Measurements from ENCODE around the gene RNASE13. TPM values are rescaled to one million over a fixed set of nuclear protein-coding genes. Genes with fewer than 3 reads are reported as not detected.
"Not testable (repeated sequence)": the region's sequence is repeated elsewhere in the genome, so short reads cannot be mapped to it uniquely, and the experiment has no call there.

Gene RNASE13
- polyA plus RNA-seq, 3 donors: 0.36 to 0.51 (median 0.38) TPM

DNA sequence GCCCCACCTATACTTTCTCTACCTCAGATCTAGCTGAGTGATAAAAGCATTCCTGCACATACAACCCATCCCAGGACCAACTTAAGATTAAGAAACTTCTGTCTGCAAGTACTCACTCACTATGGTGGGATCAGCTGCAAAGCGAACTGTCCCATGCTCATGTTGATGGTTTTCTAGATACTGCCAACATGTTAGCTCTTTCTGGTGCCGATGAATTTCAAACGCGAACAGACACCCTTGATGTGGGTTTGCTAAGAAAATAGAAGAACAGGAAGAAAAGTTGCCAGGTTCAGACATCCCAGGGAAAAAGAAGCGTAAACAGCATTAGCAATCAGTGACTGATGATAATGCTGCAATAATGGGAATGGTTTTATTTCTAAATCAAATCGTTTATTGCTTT is 37.0 kb downstream of the RNASE13 start:
- no peak for DNase-seq (ENCODE audit: low read depth in 3 of 3, low spot score in 2 of 3)

DNA sequence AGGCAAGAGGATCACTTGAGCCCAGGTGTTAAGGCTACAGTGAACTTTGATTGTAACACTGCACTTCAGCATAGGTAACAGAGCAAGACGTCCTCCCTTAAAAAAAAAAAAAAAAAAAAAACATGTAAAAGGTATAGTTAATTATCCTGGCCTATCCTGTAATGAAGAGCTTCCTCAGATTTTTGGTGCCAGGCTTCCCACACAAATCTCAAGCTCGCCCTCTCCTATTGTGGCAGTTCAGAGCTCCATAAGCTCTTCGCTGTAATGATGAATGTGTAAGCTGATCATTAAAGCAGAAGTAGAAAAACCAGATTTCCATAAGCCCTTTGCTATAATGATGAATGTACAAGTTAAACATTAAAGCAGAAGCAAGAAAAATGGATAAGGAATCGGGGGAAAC is 37.5 kb downstream of the RNASE13 start:
- no peak for DNase-seq (ENCODE audit: low read depth in 3 of 3, low spot score in 2 of 3)

DNA sequence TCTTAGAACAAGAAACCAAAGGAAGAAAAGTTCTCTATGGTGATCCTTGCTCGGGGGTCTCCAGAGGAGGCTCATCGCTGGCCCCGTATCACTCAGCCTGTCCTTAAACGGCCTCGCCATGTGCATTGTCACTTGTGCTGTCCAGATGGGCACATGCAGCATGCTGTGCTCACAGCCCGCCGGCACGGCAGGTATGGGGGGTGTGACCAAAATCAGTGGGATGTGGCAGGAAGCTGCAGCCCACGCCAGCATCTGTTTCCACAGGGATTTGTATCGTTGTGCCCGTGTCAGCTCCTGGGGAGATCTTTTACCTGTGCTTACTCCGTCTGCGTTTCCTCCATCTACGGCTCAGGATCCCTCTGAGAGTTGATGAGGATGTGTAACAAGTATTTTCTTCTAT is 38.1 kb downstream of the RNASE13 start:
- DNase-seq (ENCODE audit: low read depth in 3 of 3, low spot score in 2 of 3): no peak

DNA sequence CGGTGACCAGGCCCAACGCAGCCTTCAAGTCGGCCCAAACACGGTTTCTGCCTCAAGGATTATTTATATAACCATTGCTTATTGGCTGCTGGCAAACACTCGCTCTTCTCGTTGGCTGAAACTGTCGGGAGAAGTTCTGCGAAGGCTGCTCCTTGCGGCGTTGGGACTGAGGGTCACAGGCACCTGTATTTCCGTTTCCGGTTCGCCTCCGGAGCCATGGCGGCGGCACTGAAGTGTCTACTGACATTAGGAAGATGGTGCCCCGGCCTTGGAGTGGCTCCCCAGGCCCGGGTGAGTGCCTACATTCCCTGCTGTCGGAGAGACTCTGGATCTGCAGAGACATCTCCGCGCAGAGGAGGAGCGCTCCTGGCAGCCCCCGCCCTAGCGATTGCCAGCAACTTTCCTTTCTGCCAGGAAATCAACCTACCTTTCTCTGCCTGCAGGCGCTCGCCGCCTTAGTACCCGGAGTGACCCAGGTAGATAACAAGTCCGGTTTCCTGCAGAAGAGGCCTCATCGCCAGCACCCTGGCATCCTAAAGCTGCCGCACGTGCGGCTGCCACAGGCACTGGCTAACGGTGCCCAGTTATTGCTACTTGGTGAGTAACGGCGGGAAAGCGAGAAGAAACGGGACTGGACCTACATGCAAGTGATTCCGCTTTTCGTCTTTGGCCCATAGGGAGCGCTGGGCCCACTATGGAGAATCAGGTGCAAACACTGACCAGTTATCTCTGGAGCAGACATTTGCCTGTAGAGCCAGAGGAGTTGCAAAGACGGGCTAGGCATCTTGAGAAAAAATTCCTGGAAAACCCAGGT is 44.6 kb downstream of the RNASE13 start, which contains the start of gene METTL17:
Gene METTL17 (plus strand): TSS at position 194 of the 814 bp plus-strand sequence. CDS start 23 bp downstream, at position 217.
- DNase-seq (ENCODE audit: low read depth in 3 of 3, low spot score in 2 of 3): peak; percentile 86 to 91 (median 90)

DNA sequence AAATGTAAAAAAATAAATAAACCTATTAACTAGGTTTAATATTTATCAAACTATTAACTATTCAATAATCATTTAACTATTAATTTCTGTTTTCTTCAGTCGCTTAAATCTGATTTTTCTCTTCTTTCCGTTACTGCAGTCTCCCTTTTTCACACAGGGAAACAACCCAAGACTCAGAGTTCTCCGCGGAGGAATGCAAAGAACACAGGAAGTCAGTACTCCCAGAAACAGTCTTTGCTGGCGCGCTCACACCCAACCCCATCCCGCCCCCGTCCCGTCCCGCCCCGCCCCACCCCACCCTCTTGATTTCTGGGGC is 45.2 kb downstream of the RNASE13 start:
- DNase-seq (ENCODE audit: low read depth in 3 of 3, low spot score in 2 of 3): no peak

DNA sequence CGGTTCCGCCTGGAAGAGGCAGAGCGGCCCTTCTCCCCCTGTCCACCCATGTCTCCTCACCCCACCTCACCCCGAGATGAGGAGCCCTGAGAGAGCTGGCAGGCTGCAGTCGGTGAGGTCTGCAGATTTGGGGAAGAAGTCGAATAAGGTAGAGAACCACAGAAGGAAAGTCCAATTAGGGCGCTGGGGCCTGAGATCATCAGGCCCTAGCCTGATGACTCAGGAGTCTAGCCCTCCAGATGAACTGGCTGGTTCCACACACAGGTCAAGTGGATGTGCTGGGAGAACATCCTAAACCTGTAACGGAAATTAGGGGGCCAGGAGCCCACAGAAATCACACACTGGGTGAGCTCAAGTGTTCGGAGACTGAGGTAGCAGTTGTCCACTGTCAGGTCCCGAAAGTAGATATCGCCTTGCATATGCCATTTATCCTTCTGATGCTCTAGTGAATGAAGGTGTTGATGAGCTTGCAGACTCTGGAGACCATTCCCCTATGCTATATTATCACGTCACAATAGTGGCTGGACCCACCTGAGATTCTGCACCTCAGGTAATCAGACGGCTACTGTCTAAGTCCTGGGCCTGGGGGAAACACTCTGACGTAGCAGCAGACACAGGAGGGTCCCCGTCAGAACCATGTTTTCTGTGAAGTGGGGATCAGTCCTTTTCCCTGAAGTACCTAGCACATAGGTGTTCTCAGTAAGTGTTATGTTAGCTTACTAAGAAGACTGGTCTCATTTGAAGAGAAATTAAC is 45.7 kb downstream of the RNASE13 start:
- no peak for DNase-seq (ENCODE audit: low read depth in 3 of 3, low spot score in 2 of 3)

DNA sequence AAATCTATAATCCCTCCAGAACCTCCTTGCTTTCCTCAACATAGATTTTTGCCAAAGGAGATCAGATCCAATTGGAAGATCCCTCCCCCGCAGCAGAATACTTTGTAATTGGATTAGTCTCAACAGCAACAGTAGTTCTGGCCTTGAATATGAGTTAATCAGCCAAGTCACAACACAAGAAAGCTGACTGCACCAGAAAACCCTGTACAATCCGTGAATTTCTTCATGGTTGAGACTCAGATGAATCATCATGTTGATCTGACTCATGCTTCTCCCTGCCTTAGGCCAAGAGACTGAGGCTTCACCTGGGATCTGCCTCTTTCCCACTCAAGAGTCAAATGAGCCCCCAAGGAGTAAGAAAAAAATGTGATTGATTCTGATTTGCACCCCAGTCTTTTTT is 47.8 kb downstream of the RNASE13 start:
- no peak for DNase-seq (ENCODE audit: low read depth in 3 of 3, low spot score in 2 of 3)

DNA sequence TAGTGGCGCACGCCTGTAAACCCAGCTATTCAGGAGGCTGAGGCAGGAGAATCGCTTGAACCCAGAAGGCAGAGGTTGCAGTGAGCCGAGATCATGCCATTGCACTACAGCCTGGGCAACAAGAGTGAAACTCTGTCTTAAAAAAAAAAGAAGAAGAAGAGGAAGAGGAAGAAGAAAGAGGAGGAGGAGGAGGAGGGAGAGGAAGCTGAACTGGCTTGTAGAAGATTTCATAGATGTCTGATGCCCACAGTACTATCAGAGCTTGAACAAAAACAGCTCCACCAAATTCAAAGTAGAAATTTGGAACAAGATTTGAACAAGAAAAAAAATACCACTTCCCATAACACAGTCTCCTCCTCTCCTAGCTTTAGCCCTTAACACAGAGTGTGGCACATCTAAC is 49.0 kb downstream of the RNASE13 start:
- not testable (repeated sequence) for DNase-seq (ENCODE audit: low read depth in 3 of 3, low spot score in 2 of 3)

Other genes with a start within 250 kb of the RNASE13 start
- 100 to 1,000 TPM; 148 to 180 (median 175) TPM for gene RNASE1, start 232.0 kb downstream of the RNASE13 start, polyA plus RNA-seq (ENCODE audit: insufficient read length in 3 of 3)
- gene RNASE3, start 143.4 kb downstream of the RNASE13 start, polyA plus RNA-seq (ENCODE audit: insufficient read length in 3 of 3): 1 to 10 TPM in 1 of 3 donors, under 1 TPM in 1, not detected in 1; 0.44 to 1.1 TPM
- gene RNASE2, start 79.3 kb downstream of the RNASE13 start, polyA plus RNA-seq (ENCODE audit: insufficient read length in 3 of 3): 1 to 10 TPM in 1 of 3 donors, under 1 TPM in 2; 0.86 to 1.9 (median 0.89) TPM
- 10 to 100 TPM; 79.7 to 89.7 (median 89.3) TPM for gene METTL17, start 44.8 kb downstream of the RNASE13 start, polyA plus RNA-seq (ENCODE audit: insufficient read length in 3 of 3)
- gene SLC39A2, start 35.5 kb downstream of the RNASE13 start, polyA plus RNA-seq (ENCODE audit: insufficient read length in 3 of 3): 1 to 10 TPM; 1.3 to 3.0 (median 2.5) TPM
- gene NDRG2, start 9.7 kb downstream of the RNASE13 start, polyA plus RNA-seq (ENCODE audit: insufficient read length in 3 of 3): 100 to 1,000 TPM; 157 to 174 (median 164) TPM
- gene TPPP2, start 4.6 kb downstream of the RNASE13 start, polyA plus RNA-seq (ENCODE audit: insufficient read length in 3 of 3): 1 to 10 TPM; 3.0 to 4.3 (median 3.7) TPM
- under 1 TPM; 0.67 to 0.96 (median 0.74) TPM for gene RNASE7, start 7.6 kb upstream of the RNASE13 start, polyA plus RNA-seq (ENCODE audit: insufficient read length in 3 of 3)
- not detected for gene RNASE8, start 23.0 kb upstream of the RNASE13 start, polyA plus RNA-seq (ENCODE audit: insufficient read length in 3 of 3)
- gene ARHGEF40, start 35.5 kb upstream of the RNASE13 start, polyA plus RNA-seq (ENCODE audit: insufficient read length in 3 of 3): 10 to 100 TPM; 69.3 to 71.9 (median 70.0) TPM
- 10 to 100 TPM; 21.5 to 23.4 (median 22.3) TPM for gene ZNF219, start 63.8 kb upstream of the RNASE13 start, polyA plus RNA-seq (ENCODE audit: insufficient read length in 3 of 3)
- 1 to 10 TPM in 2 of 3 donors, under 1 TPM in 1; 0.83 to 1.7 (median 1.0) TPM for gene TMEM253, start 66.3 kb upstream of the RNASE13 start, polyA plus RNA-seq (ENCODE audit: insufficient read length in 3 of 3)
- not detected for gene OR5AU1, start 121.3 kb upstream of the RNASE13 start, polyA plus RNA-seq (ENCODE audit: insufficient read length in 3 of 3)
- 1,000 to 10,000 TPM; 1,019 to 1,090 (median 1,089) TPM for gene HNRNPC, start 234.6 kb upstream of the RNASE13 start, polyA plus RNA-seq (ENCODE audit: insufficient read length in 3 of 3)
- gene RPGRIP1, start 245.3 kb upstream of the RNASE13 start, polyA plus RNA-seq (ENCODE audit: insufficient read length in 3 of 3): under 1 TPM; 0.39 to 0.65 (median 0.47) TPM